Mucosa of gallbladder (tissue), 1 donor: Measurements from ENCODE around the gene CFAP53. TPM values are rescaled to one million over a fixed set of nuclear protein-coding genes. Genes with fewer than 3 reads are reported as not detected.
A peak's percentile ranks its signal among the peaks of the same experiment; 100 is the strongest.

Source experiments
- DNase-seq: peaks from one replicate; pipeline ENCODE4 v3.0.0-alpha.2; 2020; ENCODE audit warnings: low spot score
- total RNA-seq: library from RNA; stranded (reverse); gene quantifications from one replicate; pipeline ENCODE4 v1.2.1, GENCODE V29; 2021
- donor health status: DM: no; HTN: no; CAD: no.

Gene CFAP53
- total RNA-seq, 1 donor from 2014 or later = 1.5 TPM

DNA sequence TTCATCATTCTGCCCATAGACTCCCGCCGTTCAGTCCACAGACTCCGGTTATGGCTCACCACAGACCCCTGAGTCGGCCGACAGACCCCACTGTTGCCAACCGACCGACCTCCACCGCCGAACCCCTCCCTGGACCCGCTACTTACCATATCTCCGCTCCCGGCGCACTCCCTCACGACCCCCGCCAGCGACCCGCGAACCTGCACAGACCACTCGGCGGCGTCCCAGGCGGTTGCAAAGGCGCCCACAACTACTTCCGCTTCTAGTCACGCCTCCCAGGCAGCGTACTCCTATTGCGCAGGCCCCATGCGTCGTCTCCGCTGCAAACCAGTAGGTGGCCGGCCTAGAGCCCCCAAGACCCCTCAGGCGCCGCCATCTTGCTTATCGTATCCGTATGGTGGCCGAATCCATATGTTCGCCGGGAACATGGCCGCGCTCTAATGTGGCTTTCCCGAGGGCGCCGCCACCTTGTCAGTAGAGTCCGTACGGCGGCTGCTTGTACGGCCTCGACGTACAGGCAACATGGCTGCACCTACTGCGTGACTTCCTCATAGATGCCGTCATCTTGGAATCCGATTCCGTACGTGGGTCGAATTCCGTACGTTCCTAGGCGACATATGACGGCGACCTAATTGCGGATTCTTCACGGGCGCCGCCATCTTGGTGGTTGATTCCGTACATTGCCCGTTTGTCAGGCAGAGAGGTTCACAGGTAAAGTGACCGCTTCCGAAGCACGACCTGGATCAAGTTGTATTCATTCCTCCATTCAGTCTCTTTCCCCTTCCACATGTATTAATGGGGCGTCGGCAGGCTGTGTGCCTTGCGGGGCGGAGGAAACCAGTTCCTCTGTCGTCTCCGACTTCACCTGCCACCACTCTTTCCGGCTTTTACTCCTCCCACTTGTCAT, 21.4 kb upstream of the CFAP53 start, which contains the start of gene CXXC1:
CXXC1 (minus strand) TSS at position 252 of the 907 bp plus-strand sequence; CDS start at position 149, 103 bp downstream.
- DNase-seq = peak; percentile 98

DNA sequence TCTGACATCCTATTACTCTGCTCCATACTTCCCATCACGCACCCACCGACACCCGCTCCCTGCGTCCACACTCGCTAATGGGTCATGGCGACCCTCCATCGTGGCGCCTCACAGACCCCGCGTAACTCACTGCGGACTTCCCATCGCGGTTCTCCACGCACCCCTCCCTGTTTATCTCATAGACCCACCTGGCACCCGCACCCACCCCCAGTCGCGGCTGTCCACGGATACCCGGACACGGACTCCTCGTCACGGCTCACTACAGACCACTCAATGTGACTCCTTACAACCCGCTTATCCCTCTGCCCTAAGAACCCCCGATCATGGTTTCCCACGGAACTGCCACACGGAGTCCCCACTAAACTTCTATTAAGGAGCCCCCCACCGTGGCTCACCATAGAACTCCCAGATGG, 20.7 kb upstream of the CFAP53 start:
- DNase-seq = no peak

DNA sequence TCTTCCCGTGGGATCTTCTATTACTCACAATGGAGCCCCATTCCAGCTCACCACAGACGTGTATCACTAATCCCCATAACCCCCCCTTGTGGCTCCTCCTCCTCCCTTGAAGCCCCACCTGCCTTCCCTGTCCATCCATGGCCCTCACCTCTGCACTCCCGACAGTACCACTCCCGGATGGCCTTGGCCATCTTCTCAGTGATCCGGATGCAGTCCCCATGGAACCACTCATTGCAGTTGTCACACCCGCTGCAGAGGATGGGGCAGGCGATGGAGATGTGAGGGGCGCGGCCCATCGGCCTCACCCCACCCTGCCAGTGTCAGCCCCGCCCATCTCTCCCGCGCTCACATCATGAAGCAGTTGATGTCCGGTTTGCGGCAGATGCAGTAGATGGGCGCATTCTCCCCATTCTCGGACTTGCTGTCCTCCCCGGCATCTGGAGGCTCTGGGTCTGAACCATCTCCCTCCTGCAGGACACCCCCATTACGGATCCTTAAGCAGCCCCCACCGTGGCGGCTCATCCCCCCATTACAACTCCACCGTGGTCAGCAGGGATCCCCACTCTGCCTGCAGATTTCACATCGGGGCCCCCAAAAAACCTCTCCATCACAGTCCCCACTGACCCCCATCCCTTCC, 20.2 kb upstream of the CFAP53 start:
- no peak for DNase-seq

DNA sequence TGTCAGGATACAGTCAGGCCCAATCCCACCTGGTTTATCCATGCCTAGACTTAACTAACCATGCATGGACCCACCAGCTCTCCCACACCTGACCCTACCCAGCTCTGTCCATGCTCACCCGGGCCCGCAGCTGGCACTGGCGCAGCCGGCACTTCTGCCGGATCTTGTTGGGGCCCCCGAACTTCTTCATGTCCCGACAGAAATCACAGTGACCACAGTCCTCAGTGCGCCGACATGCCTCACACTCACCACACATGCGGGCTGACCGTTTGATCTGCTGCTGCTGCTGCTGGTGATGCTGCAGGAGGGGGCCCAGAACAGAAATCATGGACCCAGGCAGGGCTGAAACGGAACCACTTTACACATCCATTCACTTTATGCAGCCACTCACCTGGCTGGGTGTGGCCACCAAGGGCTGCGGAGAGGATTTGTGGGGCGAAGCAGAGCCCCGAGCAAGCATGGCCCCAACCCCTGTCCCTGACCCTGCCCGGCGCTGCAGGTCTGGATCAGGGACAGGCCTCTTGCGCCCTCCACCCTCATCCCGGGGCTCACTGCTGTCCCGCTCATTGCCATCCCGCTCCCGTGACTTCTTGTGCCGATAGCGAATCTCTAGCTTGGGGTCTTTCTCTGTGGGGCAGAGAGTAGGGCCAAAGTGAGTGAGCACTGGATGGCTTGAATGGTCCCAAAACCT, 19.5 kb upstream of the CFAP53 start:
- no peak for DNase-seq

DNA sequence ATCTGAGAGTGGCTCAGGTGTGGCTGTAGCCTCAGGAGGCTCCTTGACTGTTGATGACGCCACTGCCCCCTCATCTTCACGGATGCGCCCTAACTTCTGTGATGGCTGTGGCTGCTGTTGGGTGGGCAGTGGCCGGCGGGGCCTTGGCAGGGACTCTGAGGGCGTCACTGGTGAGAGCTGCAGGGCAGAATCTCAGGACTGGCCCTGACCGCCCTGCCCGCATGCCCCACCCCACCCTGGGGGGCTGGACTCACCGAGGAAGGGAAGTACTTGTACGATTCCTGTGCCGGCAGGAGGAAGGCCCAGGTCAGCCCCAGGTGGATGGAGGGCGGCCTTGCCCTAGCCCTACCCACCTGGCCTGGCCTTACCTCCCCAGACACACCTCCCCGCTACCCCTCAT, 18.8 kb upstream of the CFAP53 start:
- DNase-seq = no peak

DNA sequence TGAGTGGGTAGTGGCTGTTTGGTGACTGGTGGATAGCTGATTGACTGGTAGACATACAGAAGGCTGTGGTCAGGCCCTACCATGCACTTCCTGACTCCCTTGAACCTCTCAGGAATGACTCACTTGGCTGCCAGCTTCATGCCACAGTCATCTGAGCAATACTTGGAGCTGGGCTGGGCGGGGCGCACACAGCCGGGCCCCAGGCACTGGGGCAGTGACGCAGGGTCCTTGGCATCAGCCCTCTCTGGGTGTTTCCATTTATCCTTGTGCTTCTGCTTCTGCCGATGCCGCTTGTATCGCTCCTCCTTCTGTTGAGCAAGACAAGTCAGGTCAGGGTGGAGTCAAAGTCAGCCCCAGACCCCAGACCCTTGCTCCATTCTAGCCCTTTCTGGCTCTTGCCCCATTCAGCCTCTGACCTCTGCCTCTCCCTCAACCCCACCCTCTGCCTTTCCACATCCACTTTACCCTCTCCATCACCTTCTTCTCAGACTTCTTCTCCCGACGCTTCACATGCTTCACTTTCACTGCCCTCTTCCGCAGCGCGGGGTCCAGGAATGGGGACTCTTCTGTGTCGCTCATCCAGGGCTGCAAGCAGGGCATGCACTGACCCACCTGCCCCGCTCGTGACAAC, 18.1 kb upstream of the CFAP53 start:
- DNase-seq = no peak

DNA sequence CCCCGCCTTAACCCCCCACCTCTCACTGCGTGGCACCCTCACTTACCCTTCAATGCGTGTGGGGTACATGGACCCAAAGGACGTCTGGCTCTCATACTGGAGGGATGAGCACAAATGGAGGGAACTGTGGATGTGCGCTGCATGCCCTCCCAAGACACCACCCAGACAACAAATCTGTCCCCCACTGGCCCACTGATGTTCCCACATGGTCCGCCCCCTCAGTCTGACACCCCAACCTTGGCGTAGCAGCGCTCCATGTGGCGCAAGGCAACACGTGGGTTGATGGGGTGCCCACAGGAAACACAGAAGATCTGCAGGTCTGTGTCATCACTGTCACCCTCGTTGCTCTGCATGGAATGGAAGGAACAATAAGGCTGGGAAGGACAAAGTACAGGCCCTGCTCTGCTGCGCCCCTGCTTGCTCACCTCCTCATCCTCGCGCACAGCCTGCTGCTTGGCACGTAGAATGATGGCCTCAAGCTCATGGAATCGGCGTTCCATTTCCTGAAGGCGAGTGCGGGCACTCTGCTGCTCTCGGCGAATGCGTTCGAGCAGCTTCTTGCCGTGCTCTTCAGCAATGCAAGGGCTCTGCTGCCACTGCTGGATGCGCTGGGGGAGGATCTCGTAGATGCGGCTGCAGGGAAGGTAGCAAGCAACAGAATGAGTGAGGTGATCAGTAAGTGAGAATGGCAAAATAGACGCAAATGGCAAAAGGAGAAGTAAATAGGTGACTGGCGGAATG, 17.3 kb upstream of the CFAP53 start:
- no peak for DNase-seq

DNA sequence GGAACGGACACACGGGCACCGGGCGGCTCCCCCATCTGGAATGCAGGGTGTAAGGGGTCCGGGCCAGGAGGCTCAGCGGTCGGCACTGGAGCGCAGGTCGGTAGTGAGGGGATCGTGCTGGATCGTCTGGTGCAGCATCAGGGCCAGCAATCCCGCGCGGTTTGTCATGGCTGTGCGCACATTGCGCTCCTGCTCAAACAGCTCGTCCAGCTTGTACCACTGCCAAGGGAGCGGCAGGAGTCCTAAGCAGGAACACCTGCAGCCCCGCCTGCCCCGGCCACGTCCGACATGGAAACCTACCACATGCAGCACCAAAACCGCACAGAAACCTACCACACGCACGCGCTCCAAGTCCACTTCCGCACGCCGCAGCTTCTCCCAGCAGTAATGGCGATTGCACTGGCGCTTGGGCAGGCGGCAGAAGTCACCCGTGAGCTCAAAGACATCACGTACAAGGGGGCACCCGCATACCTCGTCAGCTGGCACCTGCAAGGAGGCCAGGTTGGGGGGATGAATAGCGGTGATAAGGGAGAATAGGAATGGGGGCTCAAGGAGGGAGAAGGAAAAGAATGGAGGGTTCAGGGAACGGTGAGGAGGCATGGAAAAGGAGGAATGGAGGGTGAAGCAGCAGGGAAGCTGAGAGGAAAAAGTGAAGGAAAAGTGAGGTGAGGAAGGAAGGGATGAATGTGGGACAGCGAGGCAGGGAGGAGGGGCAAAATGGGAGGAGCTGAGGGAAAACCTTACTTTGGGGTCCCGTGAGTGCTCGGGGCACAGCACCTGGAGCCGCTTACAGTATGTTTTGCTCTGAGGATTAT, 16.4 kb upstream of the CFAP53 start:
- no peak for DNase-seq

DNA sequence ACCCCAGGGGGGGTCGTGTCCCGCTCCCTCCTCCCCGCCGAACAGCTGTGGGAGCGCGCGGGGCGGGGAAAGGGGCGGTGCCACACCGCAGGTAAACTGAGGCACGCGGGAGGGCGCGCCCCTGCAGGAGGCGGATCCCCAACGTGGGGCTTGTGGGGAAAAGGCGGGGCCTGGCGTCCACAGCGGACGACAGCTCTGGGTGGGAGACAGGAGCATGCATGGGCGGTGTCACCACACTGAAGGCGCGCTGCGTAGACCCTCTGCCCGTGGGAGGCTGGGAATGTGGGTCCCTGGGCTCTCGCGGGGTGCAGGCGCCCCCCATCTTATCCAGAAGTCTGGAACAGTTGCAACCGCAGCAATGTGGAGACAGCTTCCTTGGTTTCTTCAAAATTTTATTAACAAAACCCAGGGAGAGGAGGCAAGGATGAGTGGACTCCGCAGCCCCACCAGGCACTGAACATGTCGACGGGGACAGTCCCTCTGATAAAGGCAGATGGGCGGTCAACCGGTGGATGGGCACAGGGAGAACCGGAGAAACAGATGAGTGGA, 15.8 kb upstream of the CFAP53 start:
- no peak for DNase-seq

DNA sequence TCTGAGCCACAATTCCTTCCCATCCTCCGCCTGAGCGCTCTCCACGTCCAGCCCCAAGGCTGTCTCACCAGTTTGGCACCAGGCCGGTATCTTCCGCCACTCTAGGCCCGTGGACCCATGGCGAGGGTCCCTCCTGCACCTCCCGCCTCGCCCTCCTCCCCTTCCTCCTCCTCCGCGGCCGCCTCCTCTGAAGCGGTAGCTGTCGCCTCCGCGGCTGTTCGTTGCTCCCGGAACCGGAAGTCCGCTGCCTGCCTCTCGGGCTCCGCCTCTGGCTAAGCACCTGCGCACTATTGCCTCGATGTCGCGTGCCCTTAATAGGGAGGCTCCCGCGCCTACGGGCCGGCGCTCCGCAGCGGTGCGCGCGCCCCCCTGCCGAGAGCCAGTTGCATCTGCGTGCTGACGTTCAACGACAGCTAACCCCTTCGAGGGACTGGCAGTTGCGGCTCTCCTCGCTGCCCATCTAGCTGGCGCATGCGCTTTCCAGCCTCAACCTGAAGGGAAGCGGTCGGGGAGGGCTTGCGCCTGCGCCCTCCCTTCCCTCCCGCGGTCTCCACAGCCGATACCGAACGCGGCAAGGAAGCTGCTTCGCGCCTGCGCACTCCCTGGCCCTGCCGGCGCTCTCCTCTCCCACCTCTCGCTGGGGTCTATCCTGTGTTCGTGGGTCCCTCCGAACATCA, 15.1 kb upstream of the CFAP53 start, which contains the start of gene MBD1:
MBD1 (minus strand) TSS at position 229 of the 677 bp plus-strand sequence. CDS start 1,531 bp downstream, outside the sequence.
- DNase-seq = peak; percentile 98

DNA sequence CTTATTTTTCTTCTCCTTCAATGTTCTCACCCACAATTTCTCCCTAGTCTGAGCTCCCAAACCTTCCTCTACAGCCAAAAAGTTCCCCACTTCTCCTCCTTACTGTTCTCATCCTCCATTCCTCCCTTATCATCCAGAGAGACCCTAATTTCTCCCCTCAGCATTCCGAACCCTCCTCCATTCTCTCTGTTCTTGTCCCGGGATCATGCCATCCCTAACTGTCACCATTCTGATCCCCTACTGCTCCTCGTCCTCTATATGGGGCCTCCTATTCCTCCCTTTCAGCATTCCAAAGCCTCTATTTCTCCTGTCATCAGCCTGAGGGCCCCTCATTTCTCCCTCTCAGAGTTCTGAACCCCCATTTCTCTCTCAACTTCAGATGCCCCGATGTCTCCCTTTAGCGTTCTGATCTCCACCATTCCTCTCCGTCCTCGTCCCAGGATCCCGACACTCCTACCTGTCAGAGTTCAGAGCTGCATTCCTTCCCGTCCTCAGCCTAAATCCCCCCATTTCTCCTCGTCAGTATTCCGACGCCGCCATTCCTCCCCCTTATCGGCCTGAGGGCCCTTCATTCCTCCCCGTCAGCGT, 14.5 kb upstream of the CFAP53 start:
- DNase-seq = no peak

DNA sequence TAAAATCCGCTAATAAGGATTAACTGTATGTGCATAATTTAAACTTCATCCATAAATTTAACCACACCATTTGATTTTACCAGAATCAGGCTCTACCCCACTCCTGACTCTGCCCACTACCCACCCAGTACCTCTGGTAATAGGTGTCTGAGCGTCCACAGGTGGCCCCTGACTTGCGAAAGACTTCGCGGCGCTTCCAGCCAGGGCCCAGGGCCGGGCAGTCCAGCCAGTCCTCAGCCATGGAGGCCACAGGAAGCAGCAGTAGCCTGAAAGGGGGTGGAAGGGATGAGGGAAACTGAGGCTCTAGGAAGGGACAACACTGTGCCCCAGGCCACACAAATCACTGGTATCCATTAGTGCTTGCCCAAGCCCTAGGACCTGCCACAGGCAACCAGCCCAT, 13.5 kb upstream of the CFAP53 start:
- DNase-seq = no peak

DNA sequence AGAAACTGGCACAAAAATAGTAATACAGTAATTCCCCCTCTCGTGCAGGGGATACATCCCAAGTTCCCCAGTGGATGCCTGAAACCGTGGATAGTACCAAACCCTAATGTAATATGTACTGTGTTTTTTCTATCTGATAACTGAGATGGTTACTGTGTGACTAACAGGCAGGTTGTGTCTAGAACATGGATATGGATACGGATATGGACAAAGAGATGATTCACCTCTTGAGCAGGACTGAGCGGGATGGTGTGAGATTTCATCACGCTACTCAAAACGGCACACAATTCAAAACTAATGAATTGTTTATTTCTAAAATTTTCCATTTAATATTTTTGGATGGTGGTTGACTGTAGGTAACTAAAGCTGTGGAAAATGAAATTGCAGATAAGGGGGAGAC, 11.6 kb upstream of the CFAP53 start:
- no peak for DNase-seq

DNA sequence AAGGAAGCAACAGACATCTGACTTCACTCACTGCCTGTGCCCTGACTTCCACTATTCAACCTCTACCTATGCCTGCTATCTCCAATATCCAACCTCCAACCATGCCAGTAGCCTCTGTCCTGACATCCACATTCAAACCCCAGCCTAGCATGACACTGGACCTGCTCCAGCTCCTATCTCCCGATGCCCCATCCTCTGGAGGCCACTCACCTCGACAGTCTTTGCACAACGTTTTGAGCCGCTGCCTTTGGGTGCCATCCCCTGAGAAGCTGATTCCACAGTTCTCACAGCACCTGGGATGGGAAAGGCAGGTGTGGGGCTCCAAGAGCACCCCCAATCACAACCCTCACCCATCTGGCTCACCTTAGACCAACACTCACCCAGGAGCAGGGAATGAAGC, 10.2 kb upstream of the CFAP53 start:
- DNase-seq = no peak

DNA sequence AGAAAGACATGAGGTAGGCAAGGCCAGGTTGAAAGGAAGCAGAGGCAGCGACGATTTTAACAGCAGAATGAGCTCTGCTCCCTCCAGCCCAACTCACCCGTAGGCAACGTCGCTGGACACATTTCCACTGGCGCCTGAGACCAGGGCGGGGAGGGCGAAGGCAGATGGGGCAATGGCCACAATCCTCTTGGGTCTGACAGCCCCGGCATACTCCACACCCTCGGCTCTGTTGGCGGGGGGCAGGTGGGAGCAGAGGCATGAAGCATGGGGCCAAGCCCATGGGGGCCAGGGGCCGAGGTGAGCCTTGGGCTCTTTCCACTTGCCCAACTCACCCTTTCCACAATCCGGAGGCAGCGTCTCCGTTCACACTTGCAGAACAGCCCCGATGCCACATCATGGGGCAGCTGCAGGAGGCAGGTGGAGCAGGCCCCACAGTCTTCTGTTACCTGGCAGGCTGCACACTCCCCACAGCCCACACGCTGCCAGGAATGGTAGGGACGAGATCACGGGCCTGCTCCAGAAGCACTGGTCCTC, 9.3 kb upstream of the CFAP53 start:
- DNase-seq = no peak

DNA sequence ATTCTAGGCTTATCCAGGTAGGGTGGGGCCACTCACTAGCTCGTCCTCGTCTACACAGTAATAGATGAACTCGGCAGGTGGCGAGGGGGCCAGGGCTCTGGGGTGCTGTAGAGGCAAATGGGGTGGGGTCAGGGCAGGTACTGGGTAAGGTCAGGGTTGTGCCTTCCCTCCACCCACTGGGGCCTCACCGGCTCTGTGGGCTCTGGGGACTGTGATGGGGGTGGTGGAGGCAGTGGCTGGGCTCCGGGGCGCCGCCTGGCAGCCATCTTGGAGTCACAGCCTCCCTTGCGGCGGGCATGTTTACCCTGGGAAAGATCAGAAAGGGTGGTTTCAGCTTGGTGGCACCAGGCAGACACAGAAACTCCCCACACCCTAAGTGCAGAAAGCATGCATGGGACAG, 8.6 kb upstream of the CFAP53 start:
- DNase-seq = no peak

DNA sequence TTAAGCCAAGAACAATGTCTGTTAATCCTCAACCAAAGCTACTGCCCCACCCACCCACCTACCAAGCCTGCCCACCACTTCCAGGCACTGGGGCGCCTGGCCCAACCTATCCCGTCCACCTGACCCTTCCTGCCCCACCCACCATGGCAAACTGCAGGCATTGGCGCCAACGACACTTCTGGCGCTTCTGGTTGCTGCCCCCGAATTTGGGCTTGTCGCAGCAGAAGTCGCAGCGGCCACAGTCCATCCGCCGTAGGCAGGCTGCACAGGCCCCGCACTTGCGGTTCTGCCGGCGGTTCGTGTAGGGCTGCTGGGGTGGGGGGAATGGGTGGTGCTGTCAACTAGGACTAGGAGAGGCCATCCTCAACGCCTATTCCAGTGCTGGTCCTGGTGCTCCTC, 7.7 kb upstream of the CFAP53 start:
- no peak for DNase-seq

DNA sequence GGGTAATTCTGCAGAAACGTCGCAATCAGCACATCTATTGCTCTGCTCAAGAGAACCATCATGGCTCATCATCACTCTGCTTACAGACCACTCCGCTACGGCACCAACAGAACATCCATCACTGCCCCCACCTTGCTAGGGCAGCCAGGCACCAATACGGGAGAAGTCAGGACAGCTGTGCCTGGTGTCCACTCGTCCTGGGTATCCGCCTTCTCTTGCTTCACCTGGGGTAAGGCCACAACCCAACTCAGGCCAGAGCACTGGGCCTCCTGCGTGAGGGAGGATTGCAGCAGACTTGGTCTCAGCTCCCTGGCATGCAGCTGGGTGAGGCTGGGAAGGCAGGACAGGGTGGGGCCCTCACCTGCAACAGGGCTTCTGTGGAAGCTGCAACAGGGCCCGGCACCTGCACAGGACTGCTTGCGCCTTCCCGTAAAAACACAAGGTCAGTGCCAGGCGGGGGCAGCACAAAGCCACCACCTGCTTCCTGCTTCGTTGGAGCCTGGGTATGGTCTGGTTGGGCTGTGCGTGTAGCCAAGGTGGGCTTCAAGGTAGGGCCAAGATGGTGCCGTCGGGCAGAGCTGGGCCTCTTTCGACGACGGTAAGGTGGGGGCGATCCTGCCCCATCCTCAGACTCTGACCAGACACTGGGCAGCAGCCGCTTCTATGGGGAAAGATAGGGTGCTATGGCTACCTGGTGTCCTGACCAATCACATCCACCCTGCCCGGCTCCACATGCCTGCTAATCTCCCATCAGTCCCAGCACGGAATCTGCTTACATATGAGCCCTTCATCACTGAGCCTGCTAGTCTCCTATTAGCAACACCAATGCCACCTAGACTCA, 7.1 kb upstream of the CFAP53 start:
- no peak for DNase-seq
